Purkinje cell (primary cell): ENCODE measurements around the gene BICDL2. TPM values are rescaled to one million over a fixed set of nuclear protein-coding genes. Genes with fewer than 3 reads are reported as not detected.

Experiments used
- polyA plus RNA-seq: library from polyadenylated mRNA; unstranded; fragments of >200 nt; fragmentation: Nextera tagmentation; gene quantifications from 2 replicates; pipeline ENCODE4 v1.2.1, GENCODE V29; 2014

BICDL2 gene, protein sequence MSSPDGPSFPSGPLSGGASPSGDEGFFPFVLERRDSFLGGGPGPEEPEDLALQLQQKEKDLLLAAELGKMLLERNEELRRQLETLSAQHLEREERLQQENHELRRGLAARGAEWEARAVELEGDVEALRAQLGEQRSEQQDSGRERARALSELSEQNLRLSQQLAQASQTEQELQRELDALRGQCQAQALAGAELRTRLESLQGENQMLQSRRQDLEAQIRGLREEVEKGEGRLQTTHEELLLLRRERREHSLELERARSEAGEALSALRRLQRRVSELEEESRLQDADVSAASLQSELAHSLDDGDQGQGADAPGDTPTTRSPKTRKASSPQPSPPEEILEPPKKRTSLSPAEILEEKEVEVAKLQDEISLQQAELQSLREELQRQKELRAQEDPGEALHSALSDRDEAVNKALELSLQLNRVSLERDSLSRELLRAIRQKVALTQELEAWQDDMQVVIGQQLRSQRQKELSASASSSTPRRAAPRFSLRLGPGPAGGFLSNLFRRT
- polyA plus RNA-seq: not detected in 2 replicates

DNA sequence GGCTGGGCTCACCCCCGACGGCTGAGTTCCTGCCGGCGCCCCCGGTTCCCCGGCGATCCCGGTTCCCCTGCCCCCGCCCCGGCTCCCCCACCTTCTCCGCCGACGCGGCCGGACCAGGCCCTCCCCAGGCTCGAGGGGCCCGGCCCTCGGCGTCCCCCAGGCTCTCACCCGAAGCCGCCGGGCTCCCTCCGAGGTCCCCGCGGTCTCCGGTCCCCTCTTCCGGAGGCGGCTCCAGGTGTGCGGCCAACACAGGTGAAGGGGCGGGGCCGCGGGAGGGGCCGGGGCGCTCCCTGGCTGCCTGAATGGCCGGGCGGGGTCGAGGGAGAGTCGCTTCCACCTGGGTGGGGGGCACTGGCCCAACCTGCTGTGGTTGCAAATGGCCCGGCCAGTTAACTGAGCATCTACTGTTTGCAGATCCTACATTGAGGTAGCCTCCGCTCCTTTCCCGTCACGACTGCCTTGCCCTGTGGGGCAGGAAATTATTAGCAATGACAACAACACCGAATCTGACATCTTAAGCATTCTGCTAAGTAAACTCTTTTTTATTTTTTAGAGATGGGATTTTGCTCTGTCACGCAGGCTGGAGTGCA, at the start of gene BICDL2:
TSS of gene BICDL2 (minus strand) at position 219 of the 590 bp plus-strand sequence. CDS start 1,448 bp downstream, outside the sequence.

DNA sequence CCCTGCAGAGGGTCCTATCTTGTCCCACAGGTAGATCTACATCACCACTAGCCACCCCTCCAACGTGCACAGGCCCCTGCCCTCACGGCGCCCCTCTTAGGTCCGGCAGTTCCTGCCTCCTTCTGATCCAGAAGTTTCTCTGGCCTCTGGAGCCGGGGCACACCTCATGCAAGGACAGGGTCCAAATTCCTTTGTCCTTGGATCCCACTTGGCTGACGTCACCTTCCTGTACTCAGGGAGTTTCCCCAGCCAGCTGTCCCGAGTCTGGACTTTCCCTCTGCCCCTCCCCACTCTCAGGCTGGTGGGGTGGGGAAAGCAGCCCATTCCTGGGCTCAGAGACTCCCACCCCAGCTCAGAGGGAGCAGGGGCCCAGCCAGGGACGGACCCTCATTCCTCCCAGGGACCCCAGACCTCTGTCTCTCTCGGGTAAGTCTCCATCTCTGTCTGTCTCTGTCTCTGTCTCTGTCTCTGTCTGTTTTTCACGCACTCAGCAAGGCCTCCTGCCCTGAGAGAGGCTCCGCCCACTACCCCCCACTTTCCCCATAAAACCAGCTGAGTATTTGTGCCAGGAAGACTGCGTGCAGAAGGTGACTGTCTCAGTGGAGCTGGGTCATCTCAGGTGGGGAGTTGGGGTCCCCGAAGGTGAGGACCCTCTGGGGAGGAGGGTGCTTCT, 28.5 kb upstream of the BICDL2 start, which contains the start of gene IL32:
TSS of gene IL32 (plus strand) at position 572 of the 673 bp plus-strand sequence. CDS start 172 bp downstream, outside the sequence.

DNA sequence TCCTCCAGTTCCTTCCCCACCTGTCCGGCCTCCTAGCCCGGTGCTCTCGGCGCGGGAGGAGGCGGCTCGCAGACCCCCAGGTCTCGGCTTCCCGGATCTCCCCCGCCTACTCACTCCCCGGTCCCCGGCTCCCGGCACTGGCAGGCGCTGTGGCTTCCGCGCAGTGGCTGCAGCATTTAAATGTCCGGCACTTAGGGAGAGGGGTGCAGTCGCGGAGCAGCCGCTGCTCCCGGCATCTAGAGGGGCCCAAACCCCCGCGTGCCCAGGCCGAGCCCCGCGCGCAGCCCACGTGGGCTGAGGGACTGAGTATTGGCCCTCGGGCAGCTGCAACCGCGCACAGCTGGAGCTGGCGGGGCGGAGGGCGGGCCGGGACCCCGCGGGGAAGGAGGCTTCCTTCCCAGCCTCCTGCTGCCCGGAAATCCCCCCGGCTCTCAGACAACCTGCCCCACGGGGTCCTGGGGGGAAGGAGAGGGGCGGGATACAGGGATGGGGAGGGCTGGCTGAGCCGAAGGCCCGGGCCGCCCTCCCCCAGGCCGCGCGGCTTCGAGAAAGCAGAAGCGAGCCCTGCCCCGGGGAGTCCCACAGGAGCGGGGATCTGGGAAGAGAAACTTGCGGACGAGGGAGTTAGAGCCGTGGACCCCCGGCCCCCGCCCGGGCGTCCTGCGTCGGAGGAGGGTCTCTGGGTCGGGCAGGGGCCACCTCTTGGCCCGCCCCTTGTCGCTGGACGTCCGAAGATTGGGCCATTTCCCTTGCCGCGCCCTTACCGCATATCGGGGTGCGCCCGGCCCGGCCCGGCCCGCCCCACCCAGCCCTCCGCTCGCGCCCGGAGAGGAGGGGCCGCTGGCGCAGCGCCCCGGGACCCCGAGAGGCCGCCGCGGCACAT, 9.3 kb upstream of the BICDL2 start, which contains the start of gene MMP25:
TSS of gene MMP25 (plus strand) at position 804 of the 883 bp plus-strand sequence. CDS start 357 bp downstream, outside the sequence.

DNA sequence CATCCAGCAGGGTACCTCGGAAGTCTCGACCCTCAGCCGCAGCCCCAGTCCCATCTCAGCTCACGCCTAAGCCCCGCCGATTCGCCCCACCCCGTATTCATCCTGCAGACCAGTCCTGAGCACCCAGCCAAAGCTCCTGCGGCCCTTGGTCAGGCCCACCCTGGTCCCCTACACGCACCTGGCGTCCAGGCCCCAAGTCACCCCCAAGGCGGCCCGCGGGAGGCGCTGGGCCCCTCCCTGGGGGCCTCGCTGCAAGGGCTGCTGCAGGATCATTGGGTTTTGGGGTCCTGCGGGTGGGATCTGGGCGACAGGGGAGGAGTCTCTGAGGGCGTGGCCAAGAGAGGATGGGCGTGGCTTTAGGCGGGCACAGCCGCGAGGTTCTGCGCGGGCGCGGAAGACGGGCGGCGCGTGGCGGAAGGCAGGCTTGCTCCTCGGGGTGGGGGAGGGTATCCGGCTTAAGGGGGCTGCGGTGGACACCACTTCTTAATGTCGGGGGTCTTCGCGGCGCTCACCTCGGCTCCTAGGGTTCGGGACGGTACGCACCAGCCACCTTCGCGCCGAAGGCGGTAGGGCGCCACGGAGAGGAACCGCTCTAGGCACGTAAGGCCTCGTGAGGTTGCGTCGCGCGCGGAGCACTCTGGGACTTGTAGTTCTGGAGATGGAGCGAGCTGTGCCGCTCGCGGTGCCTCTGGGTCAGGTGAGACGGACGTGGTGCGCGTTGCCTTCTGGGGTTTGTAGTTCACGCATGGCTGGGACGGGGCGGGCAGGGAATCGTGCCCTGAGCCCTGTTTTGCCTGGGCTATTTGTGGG, 12.9 kb downstream of the BICDL2 start, which contains the start of the genes HCFC1R1 and THOC6:
TSS of gene HCFC1R1 (minus strand) at position 274 of the 810 bp plus-strand sequence. CDS start at position 273, 1 bp downstream.
TSS of gene THOC6 (plus strand) at position 367 of the 810 bp plus-strand sequence. CDS start at position 659, 292 bp downstream.

DNA sequence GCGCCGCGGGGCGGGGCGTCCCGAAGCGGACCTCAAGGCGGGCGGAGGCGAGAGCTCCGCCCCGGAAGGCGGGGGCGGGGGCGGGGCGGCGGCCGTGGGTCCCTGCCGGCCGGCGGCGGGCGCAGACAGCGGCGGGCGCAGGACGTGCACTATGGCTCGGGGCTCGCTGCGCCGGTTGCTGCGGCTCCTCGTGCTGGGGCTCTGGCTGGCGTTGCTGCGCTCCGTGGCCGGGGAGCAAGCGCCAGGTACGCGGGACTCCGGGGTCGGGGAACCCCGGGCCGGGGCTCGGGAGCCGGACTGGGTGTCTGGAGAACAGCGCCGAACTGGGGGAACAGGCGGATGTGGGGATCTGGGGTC, 16.5 kb downstream of the BICDL2 start, which contains the start of gene TNFRSF12A:
TSS of gene TNFRSF12A (plus strand) at position 122 of the 357 bp plus-strand sequence. CDS start at position 152, 30 bp downstream.

DNA sequence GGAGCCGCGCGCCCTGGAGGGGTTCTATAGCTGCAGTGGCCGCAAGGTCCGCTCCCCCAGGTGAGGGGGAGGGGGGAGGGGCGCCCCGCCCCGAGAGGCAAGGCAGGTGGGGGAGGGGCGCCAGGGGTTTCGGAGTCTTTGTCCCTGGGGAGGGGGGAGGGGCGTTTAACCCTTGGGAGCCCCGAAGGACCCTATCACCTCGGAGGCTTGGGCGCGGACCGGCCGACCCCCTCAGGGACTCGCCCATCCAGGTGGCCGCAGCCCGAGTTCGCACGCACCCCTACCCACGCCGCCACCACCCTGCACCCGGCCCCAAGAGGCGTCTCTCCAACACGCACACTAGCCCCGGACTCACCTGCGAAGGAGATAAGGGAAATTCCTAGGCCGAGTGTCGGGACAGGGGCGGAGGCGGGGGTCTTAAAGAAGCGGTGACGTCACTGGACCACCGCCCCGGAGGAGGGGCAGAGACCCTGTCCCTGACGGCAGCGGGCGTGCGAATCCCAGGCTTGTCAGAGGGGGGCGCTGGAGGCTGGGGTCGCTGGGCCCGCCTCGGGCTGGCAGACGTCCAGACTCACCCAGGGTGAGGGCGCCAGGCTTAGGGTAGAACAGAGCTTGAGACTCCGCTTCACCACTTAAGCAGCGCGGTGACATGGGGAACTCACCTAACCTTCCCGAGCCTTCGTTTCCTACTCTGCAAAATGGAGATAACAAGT, 18.8 kb downstream of the BICDL2 start, which contains the start of gene CLDN6:
TSS of gene CLDN6 (minus strand) at position 390 of the 713 bp plus-strand sequence. CDS start 2,162 bp downstream, outside the sequence.

DNA sequence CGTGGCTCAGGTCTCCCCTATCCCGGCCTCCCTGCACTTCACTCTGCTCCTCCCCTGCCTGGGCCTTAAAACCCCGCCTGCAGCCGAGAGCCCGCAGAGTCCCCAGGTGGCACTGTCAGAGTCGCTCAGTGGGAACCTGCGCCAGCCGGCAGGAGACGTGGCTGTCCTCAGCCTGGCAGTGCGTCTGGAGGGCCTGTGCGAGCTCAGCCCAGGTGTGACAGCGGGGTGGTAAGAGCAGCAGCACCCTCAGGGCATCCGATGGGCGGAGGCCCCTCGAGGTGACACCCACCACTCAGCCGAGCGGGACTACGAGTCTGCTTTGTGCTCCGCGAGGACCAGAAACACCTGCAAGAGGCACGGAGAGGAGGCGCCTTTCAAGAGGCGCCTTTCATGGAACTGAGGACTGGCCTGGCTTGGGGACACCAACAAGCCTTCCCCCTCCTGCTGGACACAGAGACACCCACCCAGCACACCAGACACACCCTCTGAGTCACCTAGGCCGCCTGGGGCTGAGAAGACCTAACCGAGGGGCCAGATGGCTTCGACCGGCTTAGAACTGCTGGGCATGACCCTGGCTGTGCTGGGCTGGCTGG, 23.8 kb downstream of the BICDL2 start, which contains the start of gene CLDN9:
TSS of gene CLDN9 (plus strand) at position 96 of the 593 bp plus-strand sequence. CDS start at position 536, 440 bp downstream.

DNA sequence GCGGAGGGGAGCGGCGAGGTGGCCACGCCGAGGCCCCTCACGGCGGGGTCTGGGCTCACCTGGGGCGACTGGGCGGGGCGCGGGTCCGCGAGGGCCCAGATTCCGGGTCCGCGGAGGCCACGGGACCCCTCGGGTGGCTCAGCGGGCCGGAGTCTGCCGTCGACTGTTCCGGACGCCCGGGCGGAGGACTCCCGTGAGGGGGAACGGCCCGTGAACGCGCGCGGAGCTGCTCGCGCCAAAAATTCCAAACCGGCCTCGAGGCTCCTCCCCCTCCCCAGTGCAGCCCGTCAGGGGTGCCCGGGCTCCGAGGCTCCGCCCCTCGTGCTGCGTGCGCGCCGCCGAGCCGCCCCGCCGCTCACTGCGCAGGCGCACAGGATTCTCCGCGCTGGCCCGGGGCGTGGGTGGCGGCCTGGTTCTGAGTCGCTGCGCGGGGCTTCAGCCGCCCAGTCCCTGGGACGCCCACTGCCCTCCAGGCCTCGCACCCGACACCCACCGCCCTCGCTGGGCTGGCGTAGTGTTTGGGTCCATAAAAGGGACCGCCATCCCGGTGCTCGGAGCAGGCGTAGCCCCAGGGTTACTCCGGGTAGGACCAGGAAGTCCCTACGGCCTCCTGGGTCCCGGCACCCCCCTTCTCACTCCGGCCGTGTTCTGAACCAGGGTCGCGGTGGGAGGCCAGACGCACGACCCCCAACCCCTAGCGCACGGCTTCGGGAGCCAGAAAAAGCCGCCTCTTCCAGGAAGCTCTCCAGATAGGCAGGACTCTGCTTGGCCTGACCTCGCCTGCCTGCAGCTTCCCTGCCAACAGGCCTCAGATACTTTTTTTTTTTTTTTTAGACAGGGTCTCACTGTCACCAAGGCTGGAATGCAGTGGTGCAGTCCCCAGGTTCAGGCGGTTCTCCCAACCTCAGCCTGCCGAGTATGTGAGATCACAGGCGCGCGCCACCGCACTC, 56.2 kb downstream of the BICDL2 start, which contains the start of gene PKMYT1:
TSS of gene PKMYT1 (minus strand) at position 220 of the 950 bp plus-strand sequence. CDS start 789 bp downstream, outside the sequence.

Other genes starting within 250 kb of the BICDL2 start
- gene PRSS33, start 249.4 kb downstream of the BICDL2 start, polyA plus RNA-seq: not detected in 2 replicates
- not detected in 2 replicates for gene PRSS41, start 238.5 kb downstream of the BICDL2 start, polyA plus RNA-seq
- gene PRSS21, start 219.7 kb downstream of the BICDL2 start, polyA plus RNA-seq: not detected in 2 replicates
- gene ZG16B, start 206.6 kb downstream of the BICDL2 start, polyA plus RNA-seq: not detected in 2 replicates
- gene PRSS22, start 178.8 kb downstream of the BICDL2 start, polyA plus RNA-seq: 1.9 and 3.8 TPM in 2 replicates
- 3.5 and 8.7 TPM in 2 replicates for gene FLYWCH2, start 153.7 kb downstream of the BICDL2 start, polyA plus RNA-seq
- 3.2 and 4.7 TPM in 2 replicates for gene FLYWCH1, start 125.0 kb downstream of the BICDL2 start, polyA plus RNA-seq
- gene KREMEN2, start 72.7 kb downstream of the BICDL2 start, polyA plus RNA-seq: not detected in 2 replicates
- gene PAQR4, start 67.6 kb downstream of the BICDL2 start, polyA plus RNA-seq: 0.26 TPM in 1 of 2 replicates, not detected in the other
- gene PKMYT1, start 56.5 kb downstream of the BICDL2 start, polyA plus RNA-seq: 3.1 and 3.4 TPM in 2 replicates
- 0.23 TPM in 1 of 2 replicates, not detected in the other for gene CLDN9, start 24.0 kb downstream of the BICDL2 start, polyA plus RNA-seq
- gene CLDN6, start 18.8 kb downstream of the BICDL2 start, polyA plus RNA-seq: not detected in 2 replicates
- gene TNFRSF12A, start 16.6 kb downstream of the BICDL2 start, polyA plus RNA-seq: 1.9 TPM in 1 of 2 replicates, not detected in the other
- gene HCFC1R1, start 13.0 kb downstream of the BICDL2 start, polyA plus RNA-seq: 67.2 and 82.7 TPM in 2 replicates
- gene THOC6, start 12.9 kb downstream of the BICDL2 start, polyA plus RNA-seq: 0.93 and 1.8 TPM in 2 replicates
- 0.20 TPM in 1 of 2 replicates, not detected in the other for gene MMP25, start 9.6 kb upstream of the BICDL2 start, polyA plus RNA-seq
- gene IL32, start 28.7 kb upstream of the BICDL2 start, polyA plus RNA-seq: not detected in 2 replicates
- gene ZSCAN10, start 62.4 kb upstream of the BICDL2 start, polyA plus RNA-seq: not detected in 2 replicates
- not detected in 2 replicates for gene ZNF205, start 75.6 kb upstream of the BICDL2 start, polyA plus RNA-seq
- 1.9 and 3.4 TPM in 2 replicates for gene ZNF213, start 98.1 kb upstream of the BICDL2 start, polyA plus RNA-seq
- gene OR1F1, start 151.3 kb upstream of the BICDL2 start, polyA plus RNA-seq: 0.27 TPM in 1 of 2 replicates, not detected in the other
- 3.0 and 4.7 TPM in 2 replicates for gene ZNF200, start 198.2 kb upstream of the BICDL2 start, polyA plus RNA-seq
- gene MEFV, start 219.7 kb upstream of the BICDL2 start, polyA plus RNA-seq: not detected in 2 replicates
- 3.5 and 4.0 TPM in 2 replicates for gene ZNF263, start 246.5 kb upstream of the BICDL2 start, polyA plus RNA-seq